Activated CD8-positive, alpha-beta memory T cell treated with anti-CD3 and anti-CD28 coated beads for 36 hours (primary cell): ENCODE results near the gene UNC93A. TPM values are rescaled to one million over a fixed set of nuclear protein-coding genes. Genes with fewer than 3 reads are reported as not detected.
"Not testable (repeated sequence)": the region's sequence is repeated elsewhere in the genome, so short reads cannot be mapped to it uniquely, and the experiment has no call there.

ENCODE experiments used
- CTCF ChIA-PET: fragments of 350-600 bp; sonication (Branson Sonifier 250); formaldehyde crosslinking; loops from one replicate; lab custom pipeline; 2021; ENCODE audit warnings: antibody characterized with exemption; lab: Charles Lee
- POLR2A ChIA-PET: fragments of 350-600 bp; sonication (Branson Sonifier 250); formaldehyde crosslinking; loops from one replicate; lab custom pipeline; 2021; ENCODE audit warnings: antibody characterized with exemption; lab: Charles Lee
- total RNA-seq, 2 experiments: library from RNA; stranded (reverse); gene quantifications; one replicate each; pipeline ENCODE4 v1.2.3, GENCODE V29; 2021

Gene UNC93A
- total RNA-seq, 2 experiments from 2014 or later, result not detected

DNA sequence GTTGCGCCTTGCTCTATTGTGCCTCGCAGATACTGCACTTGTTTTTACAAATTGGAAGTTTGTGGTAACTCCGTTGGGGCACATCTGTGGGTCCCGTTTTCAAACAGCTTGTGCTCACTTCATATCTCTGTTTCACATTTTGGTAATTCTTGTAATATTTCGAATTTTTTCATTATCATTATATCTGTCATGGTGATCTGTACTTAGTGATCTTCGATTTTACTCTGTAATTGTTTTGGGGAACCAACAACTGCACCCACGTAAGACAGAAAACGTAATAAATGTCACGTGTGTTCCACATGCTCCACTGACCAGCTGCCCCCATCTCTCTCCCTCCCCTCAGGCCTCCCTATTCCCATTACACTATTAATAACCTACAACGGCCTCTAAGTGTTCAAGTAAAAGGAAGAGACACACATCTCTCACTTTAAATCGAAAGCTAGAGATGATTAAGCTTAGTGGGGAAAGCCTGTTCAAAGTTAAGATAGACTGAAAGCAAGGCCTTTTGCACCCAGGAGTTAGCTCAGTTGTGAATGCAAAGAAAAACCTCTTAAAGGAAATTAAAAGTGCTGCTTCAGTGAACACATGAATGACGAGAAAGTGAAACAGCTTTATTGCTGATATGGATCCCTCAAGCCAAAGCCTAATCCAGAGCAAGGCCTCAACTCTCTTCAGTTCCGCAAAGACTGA is 60.7 kb downstream of the UNC93A start:
- CTCF ChIA-PET, result interaction anchor here (0.8 to 2.4 kb wide), 4 partner anchors 10 to 209 kb away, joined by 3 to 18 read pairs (median 3); no protein-coding TSS in a partner anchor
- POLR2A ChIA-PET, result interaction anchor here (1.1 to 1.7 kb wide), 2 partner anchors 23 to 304 kb away, joined by 4 to 7 read pairs; no protein-coding TSS in a partner anchor

DNA sequence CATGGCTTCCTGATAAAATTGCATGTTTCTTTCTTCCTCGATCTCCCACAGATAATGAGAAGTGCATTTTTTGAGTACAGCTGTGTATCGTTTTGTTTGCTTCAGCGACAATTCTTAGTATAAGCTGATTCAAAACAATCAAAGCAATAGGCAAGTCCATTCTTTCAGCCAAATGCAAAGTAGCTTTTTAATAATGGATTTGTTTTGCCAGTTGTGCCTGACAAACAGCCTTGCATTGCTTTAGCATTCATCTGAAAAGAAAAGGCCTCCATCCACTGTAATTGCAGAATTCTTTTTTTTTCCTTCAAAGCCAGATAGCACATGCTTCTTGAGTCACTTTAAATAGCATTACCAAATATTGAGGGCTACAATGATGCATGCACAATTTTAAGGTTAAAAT is 65.8 kb downstream of the UNC93A start:
- POLR2A ChIA-PET, result no interaction called here
- CTCF ChIA-PET, result no interaction called here

DNA sequence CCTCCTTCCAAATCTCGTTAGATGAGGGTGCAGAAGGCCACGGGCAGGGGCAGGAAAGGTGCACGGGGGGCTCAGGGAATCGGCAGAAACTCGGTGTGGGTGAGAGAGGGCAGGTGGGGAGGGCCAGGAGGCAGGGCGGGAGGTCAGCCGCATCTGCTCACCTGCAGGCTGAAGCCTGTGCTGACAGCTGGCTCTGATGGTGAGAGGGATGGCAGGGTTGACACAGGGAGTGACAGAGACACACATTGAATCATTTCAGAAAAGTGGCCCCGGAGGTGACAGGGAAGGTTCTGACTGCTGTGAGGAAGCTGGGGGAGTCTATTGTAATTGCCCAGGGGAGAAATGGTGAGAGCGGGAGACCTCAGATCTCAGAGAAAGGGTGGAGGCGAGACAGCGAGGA is 67.3 kb downstream of the UNC93A start:
- CTCF ChIA-PET, POLR2A ChIA-PET: not testable (repeated sequence)

DNA sequence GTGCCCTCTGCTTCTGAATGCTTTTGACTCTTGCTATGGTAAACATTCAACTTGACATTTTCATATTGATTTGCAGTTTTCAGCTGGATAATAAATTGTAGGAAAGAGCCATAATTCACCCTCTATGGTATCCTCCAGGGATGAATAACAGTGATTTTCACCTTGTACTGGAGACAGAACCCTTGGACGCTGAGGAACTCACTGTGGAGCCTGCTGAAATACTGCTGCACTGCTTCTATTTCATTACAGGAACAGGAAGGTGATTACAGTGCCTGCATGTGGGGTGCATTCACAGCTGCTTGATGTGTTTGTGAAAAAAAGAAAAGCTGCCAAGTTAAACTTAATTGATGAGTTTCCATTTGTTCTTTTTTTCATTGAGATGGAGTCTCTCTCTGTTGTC is 70.1 kb downstream of the UNC93A start:
- CTCF ChIA-PET, POLR2A ChIA-PET: not testable (repeated sequence)

Other genes with a start within 250 kb of the UNC93A start
- 1 to 10 TPM; 3.1 to 5.3 TPM for gene CCR6, start 168.2 kb upstream of the UNC93A start, total RNA-seq
- not detected for gene GPR31, start 133.3 kb upstream of the UNC93A start, total RNA-seq
- not detected for gene TTLL2, start 33.8 kb downstream of the UNC93A start, total RNA-seq